Keratinocyte (primary cell): ENCODE data around the gene GLCE. TPM values are rescaled to one million over a fixed set of nuclear protein-coding genes. Genes with fewer than 3 reads are reported as not detected.

Experiments
- DNase-seq: peaks from one replicate; pipeline ENCODE4 v3.0.0-alpha.2; 2011; ENCODE audit warnings: low read depth, missing footprints, low spot score
- FAIRE-seq: peaks from 2 replicates; lab custom pipeline; 2011; peaks lifted over from hg19 to GRCh38; lab: Jason Lieb, UNC
- H2AFZ ChIP-seq: 2 replicates; pipeline ENCODE4 v1.6.0; 2012; ENCODE audit warnings: low read length, control low read depth, inconsistent platforms; ENCODE audit not compliant: control insufficient read depth
- H3K27ac ChIP-seq: 2 replicates; pipeline ENCODE4 v1.5.1; 2011; ENCODE audit warnings: low read length; ENCODE audit not compliant: control insufficient read depth, insufficient read depth
- H3K27me3 ChIP-seq: 3 replicates; pipeline ENCODE4 v1.6.0; 2011; ENCODE audit warnings: low read length; ENCODE audit not compliant: control insufficient read depth, insufficient read depth; ENCODE audit errors: extremely low read depth
- H3K36me3 ChIP-seq, 2 experiments: 2 replicates in 1 of 2; 3 replicates in 1 of 2; pipeline ENCODE4 v1.5.1; 2011; ENCODE audit warnings: low read length in 2 of 2, mild to moderate bottlenecking in 1 of 2; ENCODE audit not compliant: control insufficient read depth in 2 of 2, insufficient read depth in 2 of 2; ENCODE audit errors: extremely low read depth in 1 of 2
- H3K4me1 ChIP-seq: 3 replicates; pipeline ENCODE4 v1.5.1; 2011; ENCODE audit warnings: low read length; ENCODE audit not compliant: control insufficient read depth, insufficient read depth; ENCODE audit errors: extremely low read depth
- H3K4me2 ChIP-seq: 3 replicates; pipeline ENCODE4 v1.6.0; 2011; ENCODE audit warnings: low read depth, low read length; ENCODE audit not compliant: control insufficient read depth, insufficient read depth; ENCODE audit errors: extremely low read depth
- H3K4me3 ChIP-seq, 3 experiments: fragments of 200-600 bp in 1 of 3; sonication (generic) in 1 of 3; 2 replicates in 2 of 3; 3 replicates in 1 of 3; pipeline ENCODE4 v1.5.1; 2011 to 2016; ENCODE audit warnings: low read length in 3 of 3, mild to moderate bottlenecking in 3 of 3, control low read depth in 2 of 3, inconsistent platforms in 1 of 3, low read depth in 1 of 3, mixed read lengths in 1 of 3, mixed run types in 1 of 3, moderate library complexity in 1 of 3; ENCODE audit not compliant: control insufficient read depth in 2 of 3, insufficient read depth in 2 of 3; ENCODE audit errors: extremely low read depth in 1 of 3
- H3K79me2 ChIP-seq: 2 replicates; pipeline ENCODE4 v1.6.0; 2012; ENCODE audit warnings: low read length; ENCODE audit not compliant: control insufficient read depth, insufficient read depth
- H3K9ac ChIP-seq: 3 replicates; pipeline ENCODE4 v1.6.0; 2011; ENCODE audit warnings: low read length; ENCODE audit not compliant: control insufficient read depth, insufficient read depth; ENCODE audit errors: extremely low read depth
- H3K9me1 ChIP-seq: 3 replicates; pipeline ENCODE4 v1.6.0; 2011; ENCODE audit warnings: low read length; ENCODE audit not compliant: control insufficient read depth, insufficient read depth; ENCODE audit errors: extremely low read depth
- H3K9me3 ChIP-seq: 2 replicates; pipeline ENCODE4 v1.5.1; 2012; ENCODE audit warnings: low read depth, low read length; ENCODE audit not compliant: control insufficient read depth
- H4K20me1 ChIP-seq: 3 replicates; pipeline ENCODE4 v1.6.0; 2011; ENCODE audit warnings: low read length; ENCODE audit not compliant: control insufficient read depth, insufficient read depth; ENCODE audit errors: extremely low read depth
- EZH2 ChIP-seq: IDR thresholded peaks from one replicate; pipeline ENCODE4 v1.6.1; 2012; ENCODE audit warnings: inconsistent platforms, mild to moderate bottlenecking, low read length, moderate library complexity
- dilution Hi-C: fragments of 300-500 bp; cut with MboI; formaldehyde crosslinking; loops from one replicate; pipeline ENCODE4 v1.7.0; 2020; ENCODE audit warnings: low sequenced_read_pairs; ENCODE audit not compliant: extremely low pct_ligation_motif_present
- polyA plus RNA-seq, 5 experiments: library from polyadenylated mRNA; depleted of rRNA in 3 of 5; stranded (reverse) in 3 of 5; stranded (forward) in 1 of 5; unstranded in 1 of 5; fragments of >200 nt; gene quantifications; 1 replicate in 1 of 5; 2 replicates in 3 of 5; 3 replicates in 1 of 5; pipeline versions ENCODE4 v1.2.1 to v1.2.3, GENCODE V29; 2011 to 2012; ENCODE audit warnings: missing spikeins in 2 of 5, low read depth in 1 of 5, low replicate concordance in 1 of 5
- TF ChIP-seq, protein P1 (sequence below), 3 experiments: IDR thresholded peaks in 1 of 3; conservative IDR thresholded peaks in 1 of 3; optimal IDR thresholded peaks in 1 of 3; 2 replicates in 2 of 3; 3 replicates in 1 of 3; pipeline versions ENCODE3 to v1.5.1; 2011; ENCODE audit warnings: low read length in 3 of 3, mild to moderate bottlenecking in 3 of 3, moderate library complexity in 2 of 3, control low read depth in 1 of 3, inconsistent platforms in 1 of 3; ENCODE audit not compliant: insufficient read depth in 2 of 3; ENCODE audit errors: extremely low read depth in 1 of 3

The GLCE gene
- polyA plus RNA-seq, 1 donor (not counting 4 experiments of a cell fraction or from before 2014, with no cell fraction given) = 16.3 TPM

DNA sequence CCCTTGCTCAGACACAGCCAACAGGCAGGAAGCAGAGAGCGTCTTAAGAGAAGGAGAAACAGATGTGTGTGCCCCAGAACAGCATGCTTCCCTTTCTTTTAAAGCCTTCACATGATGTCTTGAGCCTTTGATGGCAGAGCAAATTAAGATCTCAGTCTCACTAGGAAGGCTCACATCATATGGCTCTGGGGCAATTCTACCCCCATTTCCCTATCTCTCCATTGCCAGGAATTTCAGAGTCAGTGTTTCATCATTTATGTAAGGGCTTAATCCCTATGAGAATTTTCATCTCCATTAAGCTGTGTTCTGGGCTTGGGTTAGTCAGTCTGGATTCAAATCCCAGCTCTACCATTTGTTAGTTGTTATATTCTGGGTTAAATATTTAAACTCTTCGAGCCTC, 41.4 kb upstream of the GLCE start:
- TF ChIP-seq, protein P1, sequence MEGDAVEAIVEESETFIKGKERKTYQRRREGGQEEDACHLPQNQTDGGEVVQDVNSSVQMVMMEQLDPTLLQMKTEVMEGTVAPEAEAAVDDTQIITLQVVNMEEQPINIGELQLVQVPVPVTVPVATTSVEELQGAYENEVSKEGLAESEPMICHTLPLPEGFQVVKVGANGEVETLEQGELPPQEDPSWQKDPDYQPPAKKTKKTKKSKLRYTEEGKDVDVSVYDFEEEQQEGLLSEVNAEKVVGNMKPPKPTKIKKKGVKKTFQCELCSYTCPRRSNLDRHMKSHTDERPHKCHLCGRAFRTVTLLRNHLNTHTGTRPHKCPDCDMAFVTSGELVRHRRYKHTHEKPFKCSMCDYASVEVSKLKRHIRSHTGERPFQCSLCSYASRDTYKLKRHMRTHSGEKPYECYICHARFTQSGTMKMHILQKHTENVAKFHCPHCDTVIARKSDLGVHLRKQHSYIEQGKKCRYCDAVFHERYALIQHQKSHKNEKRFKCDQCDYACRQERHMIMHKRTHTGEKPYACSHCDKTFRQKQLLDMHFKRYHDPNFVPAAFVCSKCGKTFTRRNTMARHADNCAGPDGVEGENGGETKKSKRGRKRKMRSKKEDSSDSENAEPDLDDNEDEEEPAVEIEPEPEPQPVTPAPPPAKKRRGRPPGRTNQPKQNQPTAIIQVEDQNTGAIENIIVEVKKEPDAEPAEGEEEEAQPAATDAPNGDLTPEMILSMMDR (optimal IDR thresholded peaks at IDR 0.05 in 1 of 3, IDR thresholded peaks at IDR 0.05 in 1 of 3, conservative IDR thresholded peaks at IDR 0.05 in 1 of 3; ENCODE audit: extremely low read depth in 1 of 3, insufficient read depth in 2 of 3, low read length in 3 of 3) = no peak
- no peak for TF ChIP-seq EZH2
- no peaks in the 10 kb centered on the region for H3K9me1 ChIP-seq
- H4K20me1 ChIP-seq = no peaks in the 10 kb centered on the region
- no peaks in the 10 kb centered on the region for H3K36me3 ChIP-seq
- no peaks in the 10 kb centered on the region for H3K9me3 ChIP-seq
- no peaks in the 10 kb centered on the region for H3K79me2 ChIP-seq
- peaks cover 45% of the 10 kb centered on the region for H3K27me3 ChIP-seq
- dilution Hi-C loops = no loop called here
- no peak overlapping the region for H3K4me3 ChIP-seq
- DNase-seq (no peak), FAIRE-seq (no peak)
- no peak overlapping the region for H3K9ac ChIP-seq
- peaks cover 3% of the 10 kb centered on the region for H3K4me1 ChIP-seq
- no peak overlapping the region for H3K4me2 ChIP-seq
- no peak overlapping the region for H2AFZ ChIP-seq
- H3K27ac ChIP-seq = no peak overlapping the region

DNA sequence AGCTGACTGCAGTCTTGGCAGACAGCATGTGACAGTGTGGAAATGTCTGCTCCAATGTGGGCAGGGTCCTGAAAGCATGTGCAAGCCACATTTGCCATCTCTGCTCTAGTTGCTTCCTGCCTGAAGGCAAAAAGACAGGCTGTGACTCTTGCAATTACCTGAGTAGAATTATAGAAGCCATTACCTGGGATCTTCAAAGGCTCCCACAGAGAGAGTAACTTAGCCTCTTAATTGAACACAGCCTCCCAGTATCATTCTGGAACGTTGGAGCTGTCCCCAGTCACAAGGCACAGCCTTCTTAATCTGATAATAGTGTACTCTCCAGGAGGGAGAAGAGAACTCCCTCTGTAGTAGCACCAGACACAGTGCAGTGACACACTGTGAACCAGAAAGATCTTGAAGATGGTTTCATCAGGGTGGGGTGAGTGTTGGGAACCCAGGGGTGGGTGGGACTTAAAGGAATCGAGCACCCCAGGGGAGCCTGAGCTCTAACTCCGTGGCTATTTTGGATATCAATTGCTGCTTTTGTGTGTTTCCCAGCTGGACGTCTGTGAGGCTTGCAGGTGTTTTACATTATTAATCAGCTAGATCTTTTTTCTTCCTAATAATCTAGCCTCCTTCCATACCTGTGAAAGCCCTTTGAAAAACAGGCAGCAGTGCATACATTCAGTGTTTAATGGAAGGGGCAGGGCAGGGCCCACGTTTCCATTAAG, 40.6 kb upstream of the GLCE start:
- dilution Hi-C loops = no loop called here

More for the DNA sequence above, 40.6 kb upstream of the GLCE start:
- H3K79me2 ChIP-seq = no peaks in the 10 kb centered on the region
- H3K9ac ChIP-seq = no peak overlapping the region
- no peaks in the 10 kb centered on the region for H3K9me1 ChIP-seq
- H3K27ac ChIP-seq = no peak overlapping the region
- no peaks in the 10 kb centered on the region for H4K20me1 ChIP-seq
- DNase-seq (no peak), FAIRE-seq (no peak)
- H3K4me1 ChIP-seq = no peaks in the 10 kb centered on the region
- no peak overlapping the region for H3K4me2 ChIP-seq
- H3K36me3 ChIP-seq = no peaks in the 10 kb centered on the region
- no peaks in the 10 kb centered on the region for H3K9me3 ChIP-seq
- TF ChIP-seq, protein P1 (optimal IDR thresholded peaks at IDR 0.05 in 1 of 3, IDR thresholded peaks at IDR 0.05 in 1 of 3, conservative IDR thresholded peaks at IDR 0.05 in 1 of 3; ENCODE audit: extremely low read depth in 1 of 3, insufficient read depth in 2 of 3, low read length in 3 of 3) = no peak
- no peak for TF ChIP-seq EZH2
- peaks cover 39% of the 10 kb centered on the region for H3K27me3 ChIP-seq
- no peak overlapping the region for H3K4me3 ChIP-seq
- H2AFZ ChIP-seq = no peak overlapping the region
